ENCODE measurements around the gene MED13.
"Not testable (repeated sequence)": the region's sequence is repeated elsewhere in the genome, so short reads cannot be mapped to it uniquely, and the experiment has no call there.

MED13 gene

DNA sequence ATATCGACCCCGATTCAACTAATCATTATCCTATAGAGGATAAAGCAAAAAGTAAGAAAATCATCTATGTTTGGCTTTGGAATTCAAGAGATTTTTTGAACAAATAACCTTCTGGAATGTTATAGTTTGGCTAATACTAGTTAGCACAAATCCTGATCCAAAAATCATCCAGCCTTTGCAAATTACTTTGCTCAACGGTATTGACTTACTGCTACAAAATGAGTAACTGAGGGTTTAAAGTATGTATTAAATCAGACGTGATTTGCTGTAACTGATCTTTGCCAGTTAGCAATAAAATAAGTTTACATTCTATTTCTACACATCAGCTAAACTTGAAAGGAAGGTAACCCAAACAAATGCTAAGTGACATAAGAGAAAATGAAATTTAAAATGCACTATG is 6.5 kb downstream of the MED13 start:
- no peak for DNase-seq

DNA sequence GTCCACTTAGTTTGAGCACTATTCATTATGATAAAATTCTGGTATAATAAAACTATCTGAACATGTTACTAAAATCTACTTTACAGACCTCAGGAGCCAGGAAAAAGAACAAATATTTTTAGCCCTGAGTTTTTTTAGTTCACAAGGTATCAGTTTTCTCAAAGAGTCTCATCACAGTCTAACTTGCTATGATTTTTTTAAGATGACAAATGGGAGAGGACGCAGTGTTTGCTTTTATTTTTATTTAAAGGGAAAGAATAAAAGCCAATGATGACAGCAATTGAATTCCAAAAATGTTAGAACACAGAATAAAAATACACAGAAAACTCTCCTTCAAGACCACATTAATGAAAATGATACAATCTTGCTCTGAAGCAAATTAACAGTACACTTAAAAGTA is 7.4 kb downstream of the MED13 start:
- DNase-seq, result no peak

DNA sequence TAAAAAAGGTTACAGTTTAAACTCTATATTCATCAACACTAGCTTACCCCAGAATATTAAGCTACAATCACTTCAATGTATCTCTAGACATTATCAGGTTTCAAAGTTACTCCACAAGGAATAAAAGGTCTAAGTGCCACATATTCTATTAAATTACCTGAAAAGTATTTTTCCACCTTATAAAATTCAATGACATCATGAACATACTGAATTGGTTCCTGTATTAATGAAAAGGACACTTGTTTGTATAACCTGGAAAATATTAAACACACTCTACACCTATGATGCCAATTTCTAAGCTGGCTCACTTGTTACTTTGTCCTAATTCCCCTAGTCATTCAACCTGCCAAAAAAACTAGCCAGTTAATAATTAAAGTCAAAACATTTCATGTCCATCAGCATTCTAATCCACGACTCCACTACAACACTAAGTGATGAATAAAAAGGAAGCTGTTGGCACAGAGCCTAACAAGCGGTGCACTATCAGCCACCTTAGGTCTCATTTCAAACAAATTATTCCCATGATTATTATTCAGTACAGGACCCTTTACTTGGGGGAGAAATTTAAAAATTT is 12.2 kb downstream of the MED13 start:
- DNase-seq, result peak in 1 of 3 experiments; percentile 6

DNA sequence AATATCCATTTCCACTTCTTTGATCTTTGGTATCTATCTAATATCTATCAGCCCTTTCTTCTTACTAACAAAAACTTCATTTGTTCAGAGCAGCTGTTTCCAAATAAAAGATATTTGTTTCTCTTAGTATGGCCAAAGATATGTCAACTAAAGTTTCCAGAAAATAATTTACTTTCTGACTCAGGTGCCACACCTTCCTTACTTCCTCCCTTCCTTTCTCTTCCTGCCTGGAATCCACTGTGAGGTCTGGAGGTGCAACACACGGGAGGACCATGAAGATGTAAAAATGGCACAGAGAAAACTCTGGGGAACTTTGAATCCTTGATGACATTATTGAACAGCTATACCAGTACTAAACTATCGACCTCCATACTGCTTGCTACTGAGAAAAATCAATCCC is 14.0 kb downstream of the MED13 start:
- no peak for DNase-seq

DNA sequence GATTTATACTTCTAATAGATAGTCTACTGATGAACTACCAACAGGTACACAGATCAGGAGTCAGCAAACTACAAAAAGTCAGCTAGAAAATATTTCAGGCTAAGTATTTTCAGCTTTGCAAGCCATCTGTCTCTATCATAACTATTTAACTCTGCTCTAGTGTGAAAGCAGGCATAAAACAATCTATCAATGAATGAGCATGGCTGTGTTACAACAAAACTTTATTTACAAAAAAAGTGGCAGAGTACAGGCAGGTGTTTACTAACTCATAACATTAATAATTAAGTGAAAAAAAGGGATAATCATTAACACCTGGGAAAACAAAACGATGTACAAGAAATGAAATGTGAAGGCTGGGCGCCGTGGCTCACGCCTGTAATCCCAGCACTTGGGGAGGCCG is 15.8 kb downstream of the MED13 start:
- no peak for DNase-seq

DNA sequence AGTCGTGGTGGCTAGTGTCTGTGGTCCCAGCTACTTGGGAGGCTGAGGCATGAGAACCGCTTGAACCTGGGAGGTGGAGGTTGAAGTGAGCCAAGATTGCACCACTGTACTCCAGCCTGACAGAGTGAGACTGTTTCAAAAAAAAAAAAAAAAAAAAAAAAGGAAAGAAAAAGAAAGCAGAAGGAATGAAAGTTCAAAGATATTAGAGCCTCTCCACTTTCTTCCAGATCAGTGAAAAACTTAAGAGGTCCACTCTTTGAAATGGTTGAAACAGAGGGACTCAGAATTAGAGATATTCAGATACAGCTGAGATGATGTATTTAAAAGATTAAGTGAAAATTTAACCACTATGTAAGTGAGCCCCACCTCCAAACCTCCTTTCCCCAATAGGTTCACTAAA is 16.8 kb downstream of the MED13 start:
- no peak for DNase-seq

DNA sequence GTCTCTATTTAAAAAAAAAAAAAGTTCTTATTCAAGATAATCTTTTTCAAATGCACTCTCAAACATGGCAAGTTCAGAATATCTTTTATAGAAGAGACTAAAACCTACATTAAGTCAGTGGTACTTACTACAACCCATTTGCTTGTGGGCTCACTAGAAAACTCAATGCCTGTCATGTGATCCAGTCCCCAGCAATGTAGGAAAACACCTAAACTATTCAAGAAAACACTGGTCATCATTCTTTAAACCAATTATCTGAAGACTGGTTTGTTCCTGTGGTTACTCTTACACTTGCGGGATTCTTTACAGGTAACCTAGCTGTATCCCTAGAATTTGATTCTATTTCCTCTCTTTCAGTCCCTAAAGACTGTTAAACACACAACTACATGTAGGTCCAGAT is 19.6 kb downstream of the MED13 start:
- no peak for DNase-seq

DNA sequence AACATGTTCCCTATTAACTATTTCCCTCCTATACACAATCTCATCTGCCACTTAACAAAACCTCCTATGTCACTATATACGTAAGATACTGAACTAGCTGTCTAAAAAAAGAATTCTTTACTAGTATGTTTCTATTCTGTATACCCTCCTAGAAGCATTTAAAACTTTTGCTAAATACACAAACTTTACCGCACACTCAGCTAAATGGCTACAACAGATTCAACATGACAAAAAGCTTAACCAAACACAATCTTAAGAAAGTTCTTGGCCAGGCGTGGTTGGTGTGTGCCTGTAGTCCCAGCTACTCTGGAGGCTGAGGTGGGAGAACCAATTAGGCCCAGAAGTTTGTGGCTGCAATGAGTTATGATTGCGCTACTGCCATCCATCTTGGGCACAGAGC is 20.0 kb downstream of the MED13 start:
- no peak for DNase-seq

DNA sequence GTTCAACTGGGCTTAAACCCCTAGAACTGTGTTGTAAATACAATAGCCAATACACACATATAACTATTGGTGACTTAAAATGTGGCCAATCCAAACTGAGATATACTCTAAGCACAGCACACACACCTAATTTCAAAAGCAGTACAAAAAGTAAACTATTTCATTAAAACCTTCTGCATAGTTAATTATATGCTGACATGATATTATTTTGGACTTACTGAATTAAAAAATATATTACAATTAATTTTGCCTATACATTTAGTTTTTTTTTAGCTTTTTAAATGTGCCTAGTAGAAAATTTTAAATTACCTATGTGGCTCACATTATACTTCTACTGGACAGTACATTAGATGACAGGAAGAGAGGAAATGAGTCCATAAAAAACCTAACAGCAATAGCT is 21.5 kb downstream of the MED13 start:
- DNase-seq, result no peak

DNA sequence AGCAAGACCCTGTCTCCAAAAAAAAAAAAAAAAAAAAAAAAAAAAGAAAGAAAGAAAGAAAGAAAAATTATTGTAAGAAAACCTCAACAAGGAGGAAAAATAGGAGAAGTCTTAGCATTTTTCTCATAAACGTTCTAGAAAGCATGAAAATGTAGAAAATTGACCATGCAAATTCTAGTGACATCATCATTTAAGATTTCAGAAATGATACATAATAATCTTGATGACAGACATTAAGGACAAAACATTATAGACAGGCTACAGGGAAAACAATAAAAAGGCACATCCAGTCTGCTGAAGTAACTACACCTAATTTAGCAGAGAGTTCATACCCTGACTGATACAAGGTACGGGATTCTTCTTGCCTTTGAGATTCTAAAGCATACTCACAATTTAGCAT is 21.9 kb downstream of the MED13 start:
- no peak for DNase-seq

DNA sequence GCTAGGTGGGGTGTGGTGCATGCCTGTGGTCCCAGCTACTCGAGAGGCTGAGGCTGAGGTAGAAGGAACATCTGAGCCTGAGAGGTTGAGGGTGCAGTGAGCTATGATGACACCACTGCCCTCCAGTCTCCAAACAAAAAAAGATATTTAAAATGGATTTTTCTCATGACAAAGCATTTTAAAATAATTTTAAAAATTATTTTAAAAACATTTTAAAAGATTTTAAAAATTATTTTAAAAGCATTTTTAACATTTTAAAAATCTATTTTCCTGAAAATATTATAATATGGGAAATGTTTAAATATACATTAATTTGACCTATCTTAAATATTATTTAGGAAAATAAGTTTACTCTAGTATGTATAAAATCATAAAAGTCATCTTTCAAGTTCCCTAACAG is 26.8 kb downstream of the MED13 start:
- no peak for DNase-seq

DNA sequence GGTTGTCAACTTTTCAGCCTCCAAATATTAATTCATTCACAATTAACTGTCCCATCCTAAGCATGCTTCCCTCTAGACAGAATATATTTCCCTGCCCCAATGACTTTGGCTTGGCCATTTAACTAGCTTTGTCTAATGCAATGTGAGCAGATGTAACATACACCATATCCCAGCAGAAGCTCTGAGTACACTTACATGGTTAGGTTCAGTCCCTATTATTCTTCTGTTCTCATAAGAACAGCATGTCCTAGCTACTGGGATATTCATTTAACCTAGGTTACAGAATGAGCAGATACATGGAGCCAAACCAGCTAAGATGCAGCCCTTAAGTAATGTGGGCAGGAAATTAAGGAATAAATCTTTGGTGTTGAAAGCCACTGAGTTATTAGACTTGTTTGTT is 31.8 kb downstream of the MED13 start:
- no peak for DNase-seq

DNA sequence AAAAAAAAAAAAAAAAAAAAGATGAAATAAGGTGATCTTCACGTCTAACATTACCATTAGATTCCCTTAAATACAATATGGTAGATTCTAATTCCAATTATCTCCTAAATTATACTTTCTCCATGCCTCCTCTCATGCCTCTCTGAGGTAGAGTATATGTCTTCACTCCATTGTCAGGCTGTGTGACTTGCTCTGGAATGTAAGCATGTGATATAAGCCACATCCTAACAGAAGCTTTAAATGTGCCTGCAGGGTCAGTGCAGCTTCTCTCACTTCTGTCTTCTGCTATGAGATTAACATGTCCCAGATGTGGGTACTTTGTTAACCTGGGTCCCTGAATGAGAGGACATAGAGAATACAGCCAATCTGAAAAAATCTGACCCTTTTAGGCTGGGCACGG is 32.6 kb downstream of the MED13 start:
- DNase-seq, result no peak

DNA sequence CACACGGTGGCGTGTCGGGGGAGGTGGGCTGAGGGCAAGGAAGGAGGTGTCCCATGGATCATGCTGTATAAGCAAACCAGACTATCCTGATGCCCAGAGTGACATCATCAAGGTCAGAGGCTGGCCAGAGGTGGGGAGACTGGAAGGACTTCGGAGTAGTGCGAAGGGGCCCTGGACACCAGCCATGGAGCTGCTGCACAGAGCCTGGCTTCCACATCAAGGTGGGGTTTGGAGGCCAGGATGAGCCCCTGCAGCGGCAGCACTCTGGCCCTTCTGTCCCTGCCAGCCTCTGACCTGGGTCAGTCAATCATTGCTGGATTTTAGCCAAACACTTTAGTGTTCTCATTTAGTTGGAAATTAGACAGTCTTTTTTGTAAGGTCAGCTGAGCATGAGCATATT is 34.8 kb downstream of the MED13 start:
- DNase-seq, result no peak

DNA sequence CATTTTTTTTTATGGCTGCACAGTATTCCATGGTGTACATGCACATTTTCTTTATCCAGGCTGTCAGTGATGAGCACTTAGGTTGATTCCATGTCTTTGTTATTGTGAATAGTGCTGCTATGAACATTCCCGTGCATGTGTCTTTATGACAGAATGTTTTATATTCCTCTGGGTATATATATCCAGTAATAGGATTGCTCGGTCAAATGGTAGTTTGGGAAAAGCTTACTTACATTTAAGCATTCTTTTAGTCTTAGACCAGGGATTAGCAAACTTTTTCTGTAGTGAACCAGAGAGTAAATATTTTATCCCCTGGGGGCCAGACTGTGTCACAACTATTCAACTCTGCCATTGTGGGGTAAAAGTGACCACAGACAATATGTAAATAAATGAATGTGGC is 40.2 kb downstream of the MED13 start:
- no peak for DNase-seq

DNA sequence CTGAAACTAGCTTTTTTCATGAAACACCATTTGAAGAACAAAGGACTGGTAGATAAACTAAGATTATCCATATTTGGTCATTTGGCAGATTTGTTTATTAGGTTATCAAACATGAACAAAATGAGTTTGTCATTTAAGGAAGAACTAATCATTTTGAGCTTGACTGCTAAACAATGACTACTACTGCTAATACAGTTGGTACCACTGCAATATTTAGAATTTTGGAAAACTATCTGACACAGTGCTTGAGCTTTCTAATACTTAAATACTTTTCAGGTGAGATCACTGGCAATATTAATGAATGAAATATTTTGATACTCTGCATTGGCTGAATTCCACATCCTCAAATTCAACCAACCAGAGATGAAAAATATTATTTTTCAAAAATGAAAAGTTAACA is 47.2 kb downstream of the MED13 start:
- DNase-seq, result no peak

DNA sequence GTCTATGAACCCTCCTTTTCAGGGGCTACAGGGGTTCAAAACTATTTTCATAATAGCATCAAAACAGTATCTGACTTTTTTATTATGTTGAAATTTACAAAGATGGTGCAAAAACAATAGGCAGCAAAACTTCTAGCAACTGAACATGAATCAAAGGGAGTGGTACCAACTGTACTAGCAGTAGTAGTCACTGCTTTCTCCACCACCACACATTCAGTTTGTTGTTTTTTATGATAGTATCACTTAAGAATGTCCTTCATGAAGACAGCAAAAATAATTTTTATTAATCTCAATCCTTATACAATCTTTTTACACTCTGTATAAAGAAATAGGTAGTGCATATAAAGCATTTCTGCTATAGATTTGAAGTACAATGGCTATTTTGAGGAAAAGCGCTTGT is 47.6 kb downstream of the MED13 start:
- DNase-seq, result no peak

DNA sequence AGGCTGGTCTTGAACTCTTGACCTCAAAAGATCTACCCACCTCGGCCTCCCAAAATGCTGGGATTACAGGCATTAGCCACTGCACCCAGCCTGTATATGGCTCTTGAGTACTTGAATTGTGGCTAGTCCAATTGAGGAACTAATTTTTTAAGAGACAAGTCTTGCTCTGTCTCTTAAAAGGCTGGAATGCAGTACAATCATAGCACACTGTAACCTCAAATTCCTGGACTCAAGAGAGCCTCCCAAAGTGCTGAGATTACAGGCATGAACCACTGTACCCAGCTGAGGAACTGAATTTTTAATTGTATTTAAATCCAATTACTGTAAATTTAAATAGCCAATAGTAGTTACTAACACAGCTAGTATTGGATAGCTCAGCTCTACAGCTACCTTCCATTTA is 50.6 kb downstream of the MED13 start:
- no peak for DNase-seq

DNA sequence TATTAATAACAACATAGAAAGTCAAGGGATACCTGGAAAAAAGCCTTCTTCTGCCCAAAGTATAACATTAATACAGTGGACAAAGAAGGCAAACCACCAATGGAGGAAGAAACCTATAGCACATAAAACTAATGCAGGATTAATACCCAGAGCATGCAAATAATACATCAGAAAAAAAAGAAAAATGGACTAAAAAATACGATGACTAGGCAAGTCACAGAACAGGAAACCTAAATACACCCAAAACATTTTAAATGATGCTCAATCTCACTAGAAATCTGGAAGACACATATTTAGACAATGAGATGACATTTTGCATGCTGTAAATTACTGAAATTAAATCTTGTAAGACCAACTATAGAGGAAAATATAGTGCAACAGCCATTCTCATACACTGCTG is 55.9 kb downstream of the MED13 start:
- no peak for DNase-seq

DNA sequence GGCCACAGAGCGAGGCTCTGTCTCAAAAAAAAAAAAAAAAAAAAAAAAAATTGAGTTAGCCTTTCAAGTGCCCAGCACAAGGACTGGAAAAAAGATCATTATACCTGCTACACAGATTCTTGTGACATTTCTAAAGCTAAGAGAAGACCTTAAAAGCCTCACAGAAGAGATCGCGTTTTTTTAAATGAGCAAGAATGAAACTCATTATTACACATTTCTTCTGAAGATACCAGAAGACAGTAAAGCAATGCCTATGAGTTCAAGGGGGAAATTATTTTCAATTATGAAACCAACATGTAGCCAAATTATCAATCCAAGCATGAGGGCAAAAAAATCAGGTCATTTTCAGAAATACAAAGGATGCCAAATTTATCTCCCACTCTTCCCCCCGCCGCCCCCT is 56.8 kb downstream of the MED13 start:
- no peak for DNase-seq

DNA sequence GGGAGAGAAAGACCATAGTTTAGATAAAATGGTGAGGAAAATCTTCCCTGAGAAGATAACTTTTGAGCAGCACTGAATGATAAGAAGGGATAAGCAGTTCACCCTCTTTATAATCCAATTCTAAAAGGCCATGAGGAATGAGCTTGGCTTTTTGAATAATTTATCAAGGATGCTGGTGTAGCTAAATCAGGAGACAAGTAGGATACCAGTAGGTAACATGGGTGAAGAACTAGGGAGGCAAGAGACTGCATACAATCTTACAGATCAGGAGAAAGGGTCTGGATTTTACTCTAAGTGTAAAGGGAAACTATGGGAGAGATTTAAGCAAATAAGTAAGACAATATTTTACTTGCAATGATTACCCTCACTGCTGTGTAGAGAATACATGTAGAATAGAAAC is 60.7 kb downstream of the MED13 start:
- no peak for DNase-seq

DNA sequence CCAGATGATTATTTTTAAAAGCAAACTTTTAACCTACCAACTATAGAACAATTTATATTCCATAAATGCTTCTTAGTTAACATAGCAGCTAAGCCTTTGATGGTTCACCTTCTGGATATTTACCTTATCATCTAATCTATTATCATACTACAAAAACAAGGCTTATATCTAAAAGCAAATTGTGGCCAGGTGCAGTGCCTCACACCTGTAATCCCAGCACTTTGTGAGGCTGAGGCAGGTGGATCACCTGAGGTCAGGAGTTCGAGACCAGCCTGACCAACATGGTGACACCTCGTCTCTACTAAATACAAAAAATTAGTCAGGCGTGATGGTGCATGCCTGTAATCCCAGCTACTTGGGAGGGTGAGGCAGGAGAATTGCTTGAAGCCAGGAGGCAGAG is 61.9 kb downstream of the MED13 start:
- DNase-seq, result not testable (repeated sequence)

DNA sequence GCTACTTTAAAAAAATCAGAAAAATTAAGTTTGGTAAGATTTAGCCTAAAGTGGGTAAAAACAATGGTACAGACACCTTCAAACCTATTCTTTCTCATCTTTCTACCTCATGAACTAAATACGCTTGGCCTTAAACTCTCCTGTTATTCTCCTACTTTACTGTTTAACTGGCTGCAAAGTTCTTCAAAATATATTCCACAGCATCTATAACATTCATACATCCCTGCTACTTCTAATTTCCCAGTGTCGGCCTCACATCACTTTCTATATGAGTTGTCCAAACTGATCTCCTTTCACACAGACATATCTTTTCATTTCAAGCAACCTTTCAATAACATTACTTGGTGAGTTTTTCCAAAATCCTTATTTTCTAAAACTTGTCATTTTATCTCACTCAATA is 64.0 kb downstream of the MED13 start:
- no peak for DNase-seq

DNA sequence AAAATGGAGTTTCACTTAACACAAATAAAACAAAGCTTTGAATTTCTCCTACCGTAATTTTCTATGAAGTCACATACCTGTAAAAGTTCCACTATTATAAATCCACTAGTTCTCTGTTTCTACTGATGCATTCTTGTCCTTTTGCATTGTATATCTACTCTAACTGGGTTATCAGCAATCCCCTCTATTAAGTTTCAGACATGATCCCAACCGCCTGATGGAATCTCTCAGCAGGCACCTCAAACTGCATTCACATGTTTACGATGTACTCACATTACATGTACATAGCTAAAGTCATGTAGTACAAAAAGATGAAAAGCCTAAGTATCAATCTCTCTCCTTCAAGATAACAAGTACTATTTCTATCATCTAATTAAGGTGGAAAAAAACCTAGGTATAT is 64.9 kb downstream of the MED13 start:
- no peak for DNase-seq

DNA sequence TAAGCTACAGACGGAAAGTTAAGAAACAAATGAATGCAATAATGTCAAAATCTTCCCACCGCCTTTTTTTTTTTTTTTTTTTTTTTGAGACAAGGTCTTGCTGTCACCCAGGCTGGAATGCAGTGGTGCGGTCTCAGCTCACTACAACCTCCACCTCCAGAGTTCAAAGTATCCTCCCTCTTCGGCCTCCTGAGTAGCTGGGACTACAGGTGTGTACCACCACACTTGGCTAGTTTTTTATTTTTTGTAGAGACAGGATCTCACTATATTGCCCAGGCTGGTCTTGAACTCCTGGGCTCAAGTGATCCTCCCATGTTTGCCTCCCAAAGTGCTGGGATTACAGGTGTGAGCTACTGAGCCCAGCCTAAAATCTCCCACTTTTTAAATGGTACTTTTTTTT is 66.5 kb downstream of the MED13 start:
- not testable (repeated sequence) for DNase-seq

DNA sequence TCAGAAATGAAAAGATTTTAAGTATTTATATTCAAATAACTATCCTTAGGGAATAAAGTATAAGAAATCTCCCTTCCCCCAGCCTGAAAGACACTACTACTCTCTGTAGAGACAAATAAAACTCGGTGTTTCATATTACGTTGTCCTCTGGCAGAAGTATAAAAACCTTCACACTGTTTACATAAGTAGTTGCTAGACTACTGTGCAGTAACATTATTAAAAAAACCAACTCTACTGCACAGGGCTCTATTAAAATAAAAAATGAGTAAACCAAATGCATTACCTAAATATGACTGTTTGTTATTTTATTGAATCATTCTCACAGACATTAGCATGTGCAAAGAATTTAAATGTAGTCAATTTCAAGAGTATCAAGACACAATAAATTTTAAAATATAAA is 67.4 kb downstream of the MED13 start:
- peak in 1 of 3 experiments; percentile 34 for DNase-seq
